ENCODE results near the gene SERINC2. TPM values are rescaled to one million over a fixed set of nuclear protein-coding genes. Genes with fewer than 3 reads are reported as not detected.
A peak's percentile ranks its signal among the peaks of the same experiment; 100 is the strongest.

The SERINC2 gene
- total RNA-seq, 1 donor, result 10.9 TPM

DNA sequence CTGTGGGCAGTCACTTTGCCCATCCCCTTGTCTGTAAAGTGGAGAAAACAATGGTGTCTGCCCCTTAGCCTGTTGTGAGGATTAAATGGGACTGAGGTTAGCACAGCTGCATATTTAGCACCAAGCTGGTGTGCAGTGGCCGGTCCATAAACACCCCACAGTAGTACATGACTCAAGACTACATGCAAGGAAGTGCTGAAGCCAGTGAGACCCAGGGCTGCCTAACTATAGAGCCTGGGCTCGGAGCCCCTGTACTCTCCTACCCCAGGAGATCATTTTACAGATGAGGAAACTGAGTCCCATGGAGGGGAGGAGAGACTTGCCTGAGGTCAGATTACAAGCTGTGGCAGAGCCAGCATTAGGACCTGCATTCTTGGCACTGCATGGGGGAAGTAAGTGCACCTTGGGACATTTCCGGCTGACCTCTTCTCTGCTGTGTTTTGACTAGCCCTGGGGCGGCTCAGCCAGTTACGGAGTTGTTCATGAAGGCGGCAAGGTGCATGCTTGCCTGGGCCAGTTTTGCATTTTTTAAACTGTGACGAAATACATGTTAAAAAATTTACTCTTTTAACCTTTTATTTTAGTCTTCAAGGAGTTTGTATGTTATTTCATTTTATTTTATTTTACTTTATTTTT, 3.2 kb downstream of the SERINC2 start:
- Histone ChIP-seq H3K27ac (ENCODE audit: low read depth, low read length) (no peak overlapping the region), H4K20me1 (ENCODE audit: insufficient read depth, low read length) (peaks cover 10% of the 10 kb centered on the region), H3K79me2 (ENCODE audit: insufficient read depth, low read length) (peaks cover 66% of the 10 kb centered on the region), H3K27me3 (ENCODE audit: insufficient read depth, low read length) (no peaks in the 10 kb centered on the region), H3K36me3 (ENCODE audit: insufficient read depth, low read length) (peaks cover 19% of the 10 kb centered on the region), H3K9me3 (ENCODE audit: low read depth, low read length) (no peaks in the 10 kb centered on the region), H3K4me2 (ENCODE audit: insufficient read depth, low read length) (no peak overlapping the region), H3K4me3 (ENCODE audit: insufficient read depth, low read length) (no peak overlapping the region), H2AFZ (ENCODE audit: low read length) (no peak overlapping the region), H3K4me1 (ENCODE audit: insufficient read depth, low read length) (peaks cover 37% of the 10 kb centered on the region)
- no peak for TF ChIP-seq CTCF (IDR thresholded peaks at IDR 0.05; ENCODE audit: extremely low read depth, low read depth, low read length)
- no peak for DNase-seq (ENCODE audit: insufficient read length, low spot score, missing footprints)

DNA sequence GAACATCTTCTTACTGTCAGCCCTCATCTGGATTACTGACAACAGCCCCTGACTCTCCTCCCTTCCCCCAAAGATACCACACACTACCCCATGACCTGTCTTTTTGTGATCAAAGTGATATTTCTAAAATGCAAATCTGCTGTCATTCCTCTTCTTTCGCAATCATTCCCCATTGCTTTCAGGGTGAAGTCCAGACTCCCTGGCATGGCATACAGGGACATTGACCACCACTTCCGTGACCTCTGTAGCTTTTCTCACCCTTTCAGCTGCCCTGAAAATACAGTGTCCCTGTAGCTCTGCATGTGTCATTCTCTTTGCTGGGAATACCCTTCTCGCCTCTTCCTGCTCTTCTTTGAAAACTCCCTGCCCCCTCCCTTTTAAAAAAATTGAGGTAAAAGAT, 4.1 kb downstream of the SERINC2 start:
- Histone ChIP-seq H3K27me3 (ENCODE audit: insufficient read depth, low read length) (no peaks in the 10 kb centered on the region), H3K4me2 (ENCODE audit: insufficient read depth, low read length) (no peak overlapping the region), H3K27ac (ENCODE audit: low read depth, low read length) (no peak overlapping the region), H3K4me1 (ENCODE audit: insufficient read depth, low read length) (peaks cover 35% of the 10 kb centered on the region), H4K20me1 (ENCODE audit: insufficient read depth, low read length) (peaks cover 13% of the 10 kb centered on the region), H3K9me3 (ENCODE audit: low read depth, low read length) (no peaks in the 10 kb centered on the region), H3K36me3 (ENCODE audit: insufficient read depth, low read length) (peaks cover 19% of the 10 kb centered on the region), H3K79me2 (ENCODE audit: insufficient read depth, low read length) (peaks cover 71% of the 10 kb centered on the region), H3K4me3 (ENCODE audit: insufficient read depth, low read length) (no peak overlapping the region), H2AFZ (ENCODE audit: low read length) (no peak overlapping the region)
- peak; percentile 27 for DNase-seq (ENCODE audit: insufficient read length, low spot score, missing footprints)
- no peak for TF ChIP-seq CTCF (IDR thresholded peaks at IDR 0.05; ENCODE audit: extremely low read depth, low read depth, low read length)

GRCh38 chr1:31418626-31419323, 5.8 kb downstream of the SERINC2 start:
- peaks cover 71% of the 10 kb centered on the region for H3K79me2 ChIP-seq (ENCODE audit: insufficient read depth, low read length)
- H3K27ac ChIP-seq (ENCODE audit: low read depth, low read length), result peak overlapping the region; percentile 39
- no peak overlapping the region for H2AFZ ChIP-seq (ENCODE audit: low read length)
- peaks cover 23% of the 10 kb centered on the region for H4K20me1 ChIP-seq (ENCODE audit: insufficient read depth, low read length)
- no peak overlapping the region for H3K4me2 ChIP-seq (ENCODE audit: insufficient read depth, low read length)
- H3K36me3 ChIP-seq (ENCODE audit: insufficient read depth, low read length), result peaks cover 19% of the 10 kb centered on the region
- no peaks in the 10 kb centered on the region for H3K27me3 ChIP-seq (ENCODE audit: insufficient read depth, low read length)
- H3K9me3 ChIP-seq (ENCODE audit: low read depth, low read length), result no peaks in the 10 kb centered on the region
- H3K4me1 ChIP-seq (ENCODE audit: insufficient read depth, low read length), result peaks cover 34% of the 10 kb centered on the region
- no peak overlapping the region for H3K4me3 ChIP-seq (ENCODE audit: insufficient read depth, low read length)
- DNase-seq (ENCODE audit: insufficient read length, low spot score, missing footprints), result no peak
- TF ChIP-seq CTCF (IDR thresholded peaks at IDR 0.05; ENCODE audit: extremely low read depth, low read depth, low read length), result no peak

DNA sequence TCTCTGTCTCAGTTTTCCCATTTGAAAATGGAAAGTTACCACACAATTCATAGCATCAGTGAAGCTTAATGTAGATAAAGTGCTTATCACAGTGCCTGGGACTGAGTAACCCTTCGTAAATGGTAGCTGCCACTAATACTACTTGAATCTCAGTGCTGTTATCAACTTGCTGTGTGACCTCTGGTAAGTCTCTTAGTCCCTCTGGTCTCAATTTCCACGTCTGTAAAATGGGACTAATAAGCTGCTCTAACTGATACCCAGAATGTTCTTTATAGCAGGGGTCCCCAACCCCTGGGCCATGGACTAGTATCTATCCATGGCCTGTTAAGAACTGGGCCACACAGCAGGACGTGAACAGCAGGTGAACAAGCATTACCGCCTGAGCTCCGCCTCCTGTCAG, 7.7 kb downstream of the SERINC2 start:
- TF ChIP-seq CTCF (IDR thresholded peaks at IDR 0.05; ENCODE audit: extremely low read depth, low read depth, low read length), result no peak
- Histone ChIP-seq H3K36me3 (ENCODE audit: insufficient read depth, low read length) (peaks cover 19% of the 10 kb centered on the region), H3K4me1 (ENCODE audit: insufficient read depth, low read length) (peaks cover 16% of the 10 kb centered on the region), H3K4me3 (ENCODE audit: insufficient read depth, low read length) (no peak overlapping the region), H2AFZ (ENCODE audit: low read length) (no peak overlapping the region), H3K27me3 (ENCODE audit: insufficient read depth, low read length) (no peaks in the 10 kb centered on the region), H3K9me3 (ENCODE audit: low read depth, low read length) (no peaks in the 10 kb centered on the region), H4K20me1 (ENCODE audit: insufficient read depth, low read length) (peaks cover 30% of the 10 kb centered on the region), H3K79me2 (ENCODE audit: insufficient read depth, low read length) (peaks cover 60% of the 10 kb centered on the region), H3K4me2 (ENCODE audit: insufficient read depth, low read length) (no peak overlapping the region), H3K27ac (ENCODE audit: low read depth, low read length) (no peak overlapping the region)
- no peak for DNase-seq (ENCODE audit: insufficient read length, low spot score, missing footprints)
